ENCODE results near the gene CRISPLD2. TPM values are rescaled to one million over a fixed set of nuclear protein-coding genes. Genes with fewer than 3 reads are reported as not detected.

CRISPLD2 gene
- total RNA-seq, 1 experiment from 2014 or later, result 0.28 TPM

DNA sequence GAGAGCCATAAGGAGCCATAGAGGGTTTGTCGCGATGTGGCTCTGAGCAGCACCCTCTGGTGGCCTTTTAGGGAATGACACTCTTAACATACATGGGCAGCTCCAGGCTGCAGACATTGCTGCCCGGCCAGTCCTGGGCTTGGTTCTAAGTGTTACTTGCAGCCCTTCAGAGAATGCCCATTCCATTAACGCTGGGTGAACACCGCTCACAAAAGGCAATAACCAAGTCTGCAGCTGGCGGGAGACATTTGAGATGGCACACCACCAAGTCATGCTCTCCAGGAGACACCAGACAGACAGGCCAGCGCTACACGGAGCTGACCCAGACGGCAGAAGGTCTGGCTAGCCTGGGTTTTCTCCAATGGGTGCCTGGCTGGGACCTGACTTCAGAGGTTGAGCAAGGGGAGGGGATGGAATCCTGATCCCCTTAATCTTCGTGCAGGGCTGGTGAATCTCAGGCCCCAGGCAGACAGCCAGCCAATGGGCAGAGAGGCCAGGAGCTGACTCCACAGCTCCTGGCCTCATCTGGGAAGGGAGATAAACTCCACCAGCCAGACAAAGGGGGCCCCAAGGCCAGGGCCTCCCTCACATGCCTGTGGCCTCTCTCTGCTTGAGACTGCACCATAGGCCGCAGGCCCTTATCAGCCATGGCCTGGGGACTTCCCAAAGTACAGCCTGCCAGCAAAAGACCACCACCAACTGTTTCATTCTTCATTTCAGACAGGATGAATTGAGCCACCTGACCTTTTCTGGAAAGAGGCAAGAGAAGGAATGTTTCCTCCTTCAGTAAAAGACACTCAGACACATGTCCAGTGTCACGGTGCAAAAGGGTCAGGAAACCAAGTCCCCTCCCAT is 132.8 kb downstream of the CRISPLD2 start:
- ChIA-PET POLR2A (interaction anchor here (0.6 to 1.1 kb wide), 5 partner anchors 17 to 198 kb away, joined by 3 to 5 read pairs (median 4); no protein-coding TSS in a partner anchor), CTCF (interaction anchor here (0.6 to 7.1 kb wide), 39 partner anchors 9 to 672 kb away, joined by 3 to 137 read pairs (median 4); partner anchors contain the start of gene KIAA0513)
- Mint-ChIP-seq H3K27me3 (ENCODE audit: insufficient read depth, unreplicated experiment) (no peaks in the 10 kb centered on the region), H3K4me3 (ENCODE audit: unreplicated experiment) (no peak overlapping the region), H3K9me3 (ENCODE audit: unreplicated experiment) (no peaks in the 10 kb centered on the region), H3K4me1 (ENCODE audit: insufficient read depth, unreplicated experiment) (no peaks in the 10 kb centered on the region), H3K36me3 (ENCODE audit: insufficient read depth, unreplicated experiment) (no peaks in the 10 kb centered on the region), H3K27ac (ENCODE audit: low read depth, unreplicated experiment) (no peak overlapping the region)
- intact Hi-C loops (cut with micrococcal nuclease), result loop anchor here (1.0 to 5.0 kb wide), 4 partner anchors 18 to 330 kb away; no protein-coding TSS in a partner anchor
- TF ChIP-seq, protein P1, sequence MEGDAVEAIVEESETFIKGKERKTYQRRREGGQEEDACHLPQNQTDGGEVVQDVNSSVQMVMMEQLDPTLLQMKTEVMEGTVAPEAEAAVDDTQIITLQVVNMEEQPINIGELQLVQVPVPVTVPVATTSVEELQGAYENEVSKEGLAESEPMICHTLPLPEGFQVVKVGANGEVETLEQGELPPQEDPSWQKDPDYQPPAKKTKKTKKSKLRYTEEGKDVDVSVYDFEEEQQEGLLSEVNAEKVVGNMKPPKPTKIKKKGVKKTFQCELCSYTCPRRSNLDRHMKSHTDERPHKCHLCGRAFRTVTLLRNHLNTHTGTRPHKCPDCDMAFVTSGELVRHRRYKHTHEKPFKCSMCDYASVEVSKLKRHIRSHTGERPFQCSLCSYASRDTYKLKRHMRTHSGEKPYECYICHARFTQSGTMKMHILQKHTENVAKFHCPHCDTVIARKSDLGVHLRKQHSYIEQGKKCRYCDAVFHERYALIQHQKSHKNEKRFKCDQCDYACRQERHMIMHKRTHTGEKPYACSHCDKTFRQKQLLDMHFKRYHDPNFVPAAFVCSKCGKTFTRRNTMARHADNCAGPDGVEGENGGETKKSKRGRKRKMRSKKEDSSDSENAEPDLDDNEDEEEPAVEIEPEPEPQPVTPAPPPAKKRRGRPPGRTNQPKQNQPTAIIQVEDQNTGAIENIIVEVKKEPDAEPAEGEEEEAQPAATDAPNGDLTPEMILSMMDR (IDR thresholded peaks at IDR 0.05; ENCODE audit: unreplicated experiment), result peak; percentile 76
- peak; percentile 83 for DNase-seq (ENCODE audit: unreplicated experiment)
- no TSS peak for BruUV-seq (replicated peaks)

DNA sequence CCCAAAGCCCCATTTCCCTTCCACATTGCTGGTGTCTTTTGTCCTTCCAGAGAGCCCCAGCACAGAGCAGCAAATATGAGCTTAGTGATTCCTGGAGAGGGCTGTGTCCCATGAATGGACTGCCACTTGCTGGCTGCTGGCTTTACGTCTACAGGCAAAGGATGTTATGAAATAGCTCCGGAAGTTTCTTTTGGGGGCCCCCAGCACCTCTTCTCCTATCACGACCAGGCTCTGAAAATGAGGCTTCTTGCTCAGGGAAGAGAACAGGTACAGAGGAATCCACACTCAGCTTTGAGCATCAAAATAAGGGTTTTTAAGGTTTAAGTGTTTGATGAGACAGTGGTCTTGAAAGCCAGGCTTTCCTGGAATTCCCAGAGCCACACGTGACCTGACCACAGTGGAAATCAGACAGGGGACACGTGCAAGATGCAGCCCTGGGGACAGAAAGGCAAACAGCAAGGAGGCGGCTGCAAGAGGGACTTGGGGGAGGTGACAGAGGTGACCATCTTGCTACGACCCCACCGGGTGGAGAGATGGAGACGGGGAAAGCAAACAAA is 133.5 kb downstream of the CRISPLD2 start:
- TF ChIP-seq, protein P1 (IDR thresholded peaks at IDR 0.05; ENCODE audit: unreplicated experiment), result no peak
- no peak for DNase-seq (ENCODE audit: unreplicated experiment)
- no peak overlapping the region for H3K4me3 Mint-ChIP-seq (ENCODE audit: unreplicated experiment)
- ChIA-PET POLR2A (interaction anchor here (0.5 kb wide), 1 partner anchor 631 kb away, joined by 3 read pairs; no protein-coding TSS in a partner anchor), CTCF (interaction anchor here (0.6 to 7.1 kb wide), 22 partner anchors 9 to 264 kb away, joined by 3 to 137 read pairs (median 4); partner anchors contain the start of gene KIAA0513)
- H3K27me3 Mint-ChIP-seq (ENCODE audit: insufficient read depth, unreplicated experiment), result no peaks in the 10 kb centered on the region
- no peaks in the 10 kb centered on the region for H3K36me3 Mint-ChIP-seq (ENCODE audit: insufficient read depth, unreplicated experiment)
- H3K9me3 Mint-ChIP-seq (ENCODE audit: unreplicated experiment), result no peaks in the 10 kb centered on the region
- intact Hi-C loops (cut with micrococcal nuclease), result loop anchor here (2.0 to 5.0 kb wide), 2 partner anchors 18 to 331 kb away; no protein-coding TSS in a partner anchor
- H3K27ac Mint-ChIP-seq (ENCODE audit: low read depth, unreplicated experiment), result no peak overlapping the region
- no peaks in the 10 kb centered on the region for H3K4me1 Mint-ChIP-seq (ENCODE audit: insufficient read depth, unreplicated experiment)
- no TSS peak for BruUV-seq (replicated peaks)

DNA sequence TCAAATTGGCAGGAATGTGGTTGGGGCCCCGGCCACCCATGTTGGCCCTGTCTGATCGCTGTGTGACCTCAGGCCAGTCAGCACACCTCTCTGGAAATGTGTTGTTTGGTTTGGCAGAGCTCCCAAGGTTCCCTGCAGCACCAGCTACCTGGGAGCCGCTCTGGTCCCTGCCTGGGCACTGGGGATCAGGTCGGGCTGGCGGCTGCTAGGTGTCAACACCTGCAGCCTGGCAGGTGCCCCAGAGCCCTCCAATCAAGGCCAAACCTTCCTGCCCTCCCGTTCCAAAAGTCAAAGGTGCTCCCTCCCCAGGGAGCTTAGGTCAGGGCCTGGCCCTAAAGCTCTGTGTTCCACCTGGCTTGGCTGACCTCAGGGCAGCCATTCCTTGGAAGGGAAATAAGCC is 135.6 kb downstream of the CRISPLD2 start:
- ChIA-PET POLR2A (no interaction called here), CTCF (interaction anchor here (0.8 to 7.1 kb wide), 5 partner anchors 14 to 447 kb away, joined by 3 to 137 read pairs (median 55); no protein-coding TSS in a partner anchor)
- H3K4me3 Mint-ChIP-seq (ENCODE audit: unreplicated experiment), result no peak overlapping the region
- H3K9me3 Mint-ChIP-seq (ENCODE audit: unreplicated experiment), result no peaks in the 10 kb centered on the region
- intact Hi-C loops (cut with micrococcal nuclease), result no loop called here
- H3K27me3 Mint-ChIP-seq (ENCODE audit: insufficient read depth, unreplicated experiment), result peaks cover 11% of the 10 kb centered on the region
- BruUV-seq (replicated peaks), result no TSS peak
- H3K4me1 Mint-ChIP-seq (ENCODE audit: insufficient read depth, unreplicated experiment), result no peaks in the 10 kb centered on the region
- peak; percentile 42 for DNase-seq (ENCODE audit: unreplicated experiment)
- no peaks in the 10 kb centered on the region for H3K36me3 Mint-ChIP-seq (ENCODE audit: insufficient read depth, unreplicated experiment)
- H3K27ac Mint-ChIP-seq (ENCODE audit: low read depth, unreplicated experiment), result no peak overlapping the region
- TF ChIP-seq, protein P1 (IDR thresholded peaks at IDR 0.05; ENCODE audit: unreplicated experiment), result no peak

DNA sequence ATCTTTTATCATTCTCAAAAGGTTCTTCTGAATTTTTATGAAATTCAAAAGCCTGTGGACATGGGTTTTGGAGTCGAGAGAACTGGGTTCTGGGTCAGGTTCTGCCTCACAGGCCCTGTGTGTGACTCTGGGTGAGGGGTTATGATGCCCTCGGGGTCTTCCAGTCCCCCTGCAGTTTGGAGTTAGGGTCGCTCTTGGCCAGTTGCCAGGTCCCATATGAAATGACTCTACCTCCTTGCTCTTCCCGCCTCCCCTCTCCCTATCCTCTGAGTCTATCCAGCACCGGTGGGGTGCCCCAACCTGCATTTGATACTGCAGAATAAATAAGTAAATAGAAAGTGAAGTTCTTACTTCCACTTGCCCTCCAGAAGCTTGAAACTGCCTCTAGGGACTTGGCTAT is 137.4 kb downstream of the CRISPLD2 start:
- H3K4me3 Mint-ChIP-seq (ENCODE audit: unreplicated experiment), result no peak overlapping the region
- no TSS peak for BruUV-seq (replicated peaks)
- H3K36me3 Mint-ChIP-seq (ENCODE audit: insufficient read depth, unreplicated experiment), result no peaks in the 10 kb centered on the region
- no peak for DNase-seq (ENCODE audit: unreplicated experiment)
- H3K9me3 Mint-ChIP-seq (ENCODE audit: unreplicated experiment), result no peaks in the 10 kb centered on the region
- intact Hi-C loops (cut with micrococcal nuclease), result no loop called here
- H3K27ac Mint-ChIP-seq (ENCODE audit: low read depth, unreplicated experiment), result no peak overlapping the region
- ChIA-PET CTCF (interaction anchor here (1.0 to 1.2 kb wide), 3 partner anchors 13 to 29 kb away, joined by 3 read pairs; no protein-coding TSS in a partner anchor), POLR2A (no interaction called here)
- no peaks in the 10 kb centered on the region for H3K4me1 Mint-ChIP-seq (ENCODE audit: insufficient read depth, unreplicated experiment)
- TF ChIP-seq, protein P1 (IDR thresholded peaks at IDR 0.05; ENCODE audit: unreplicated experiment), result no peak
- peaks cover 23% of the 10 kb centered on the region for H3K27me3 Mint-ChIP-seq (ENCODE audit: insufficient read depth, unreplicated experiment)

Measured in MCF 10A (cell line).